OCI-LY1 (cell line): Measurements from ENCODE around the gene CPLANE2.
A peak's percentile ranks its signal among the peaks of the same experiment; 100 is the strongest.
"Not testable (repeated sequence)": the region's sequence is repeated elsewhere in the genome, so short reads cannot be mapped to it uniquely, and the experiment has no call there.

Source experiments
- H2AFZ ChIP-seq: fragments of 200-600 bp; sonication (generic), shearing (Covaris generic); 2 replicates; pipeline ENCODE4 v1.6.0; 2014; ENCODE audit warnings: antibody characterized with exemption, mild to moderate bottlenecking, low read length
- H3F3A ChIP-seq: fragments of 200-600 bp; sonication (generic), shearing (Covaris generic); 2 replicates; pipeline ENCODE4 v1.6.0; 2014; ENCODE audit warnings: mild to moderate bottlenecking, antibody characterized with exemption, low read length, moderate library complexity; ENCODE audit not compliant: insufficient read depth
- H3K27ac ChIP-seq: fragments of 200-600 bp; sonication (generic); 2 replicates; pipeline ENCODE4 v1.5.1; 2014; ENCODE audit warnings: low read length, mixed run types, mild to moderate bottlenecking, low read depth; ENCODE audit not compliant: poor library complexity, severe bottlenecking
- H3K27me3 ChIP-seq: fragments of 200-600 bp; sonication (generic); 2 replicates; pipeline ENCODE4 v1.6.0; 2014; ENCODE audit warnings: antibody characterized with exemption, mild to moderate bottlenecking, low read length, moderate library complexity; ENCODE audit not compliant: insufficient read depth
- H3K36me3 ChIP-seq: fragments of 200-600 bp; sonication (generic); 2 replicates; pipeline ENCODE4 v1.6.1; 2014; ENCODE audit warnings: mild to moderate bottlenecking, antibody characterized with exemption, low read length, moderate library complexity, mixed read lengths; ENCODE audit not compliant: insufficient read depth
- H3K4me1 ChIP-seq: fragments of 200-600 bp; sonication (generic); 2 replicates; pipeline ENCODE4 v1.5.1; 2014; ENCODE audit warnings: mild to moderate bottlenecking, low read length, moderate library complexity; ENCODE audit not compliant: insufficient read depth, severe bottlenecking
- H3K4me2 ChIP-seq: fragments of 200-600 bp; sonication (generic), shearing (Covaris generic); 2 replicates; pipeline ENCODE4 v1.6.1; 2014; ENCODE audit warnings: low read length
- H3K4me3 ChIP-seq: fragments of 200-600 bp; sonication (generic); 2 replicates; pipeline ENCODE4 v1.5.1; 2014; ENCODE audit warnings: low read length, low read depth, mild to moderate bottlenecking, mixed read lengths; ENCODE audit not compliant: poor library complexity, severe bottlenecking
- H3K79me2 ChIP-seq: fragments of 200-600 bp; shearing (Covaris generic); 2 replicates; pipeline ENCODE4 v1.6.1; 2016; ENCODE audit warnings: mixed run types, low read length, mixed read lengths; ENCODE audit not compliant: insufficient read depth
- H3K9ac ChIP-seq: fragments of 200-600 bp; sonication (generic), shearing (Covaris generic); 2 replicates; pipeline ENCODE4 v1.6.1; 2014; ENCODE audit warnings: mild to moderate bottlenecking, low read length, mixed read lengths
- H3K9me2 ChIP-seq: fragments of 200-600 bp; sonication (generic), shearing (Covaris generic); 2 replicates; pipeline ENCODE4 v1.6.1; 2014; ENCODE audit warnings: low read depth, mild to moderate bottlenecking, low read length, mixed read lengths
- H3K9me3 ChIP-seq: fragments of 200-600 bp; shearing (Covaris generic); 2 replicates; pipeline ENCODE4 v1.6.1; 2014; ENCODE audit warnings: low read length, mixed read lengths
- H4K20me1 ChIP-seq: fragments of 200-600 bp; sonication (generic), shearing (Covaris generic); 2 replicates; pipeline ENCODE4 v1.6.0; 2016; ENCODE audit warnings: mild to moderate bottlenecking, low read length; ENCODE audit not compliant: insufficient read depth
- CTCF ChIP-seq: fragments of 200-600 bp; sonication (generic), shearing (Covaris generic); IDR thresholded peaks from 2 replicates; pipeline ENCODE4 v1.5.1; 2017; ENCODE audit warnings: mild to moderate bottlenecking, antibody characterized with exemption, low read length, moderate library complexity, mixed read lengths
- EZH2 ChIP-seq: fragments of 200-600 bp; sonication (generic), shearing (Covaris generic); IDR thresholded peaks from 2 replicates; pipeline ENCODE4 v1.8.0; 2017; ENCODE audit warnings: borderline replicate concordance, mixed run types, mild to moderate bottlenecking, antibody characterized with exemption, low read length, moderate library complexity, mixed read lengths

CPLANE2 gene

GRCh38 chr1:16217061-16217785 is 19.8 kb downstream of the CPLANE2 start:
- Histone ChIP-seq H3K79me2 (no peaks in the 10 kb centered on the region), H3K9ac (peak overlapping the region; percentile 26; the same call in 1 of the 2 replicates), H3K4me3 (peak overlapping the region; percentile 57), H4K20me1 (no peaks in the 10 kb centered on the region), H3K9me2 (no peaks in the 10 kb centered on the region), H2AFZ (0 out of 2 replicates have a peak overlapping the region, but pooled peaks have one; percentile 4), H3K27me3 (no peaks in the 10 kb centered on the region), H3K27ac (no peak overlapping the region), H3K4me1 (peaks cover 10% of the 10 kb centered on the region), H3K4me2 (peak overlapping the region; percentile 84), H3F3A (no peaks in the 10 kb centered on the region), H3K9me3 (no peaks in the 10 kb centered on the region), H3K36me3 (no peaks in the 10 kb centered on the region)
- TF ChIP-seq CTCF: no peak
- TF ChIP-seq EZH2: no peak

GRCh38 chr1:16215882-16216753 is 20.9 kb downstream of the CPLANE2 start:
- Histone ChIP-seq H3K4me2 (peak overlapping the region; percentile 84), H2AFZ (0 out of 2 replicates have a peak overlapping the region, but pooled peaks have one; percentile 4), H3K27ac (no peak overlapping the region), H3K4me1 (peaks cover 10% of the 10 kb centered on the region), H3K9me2 (no peaks in the 10 kb centered on the region), H3F3A (no peaks in the 10 kb centered on the region), H3K27me3 (peaks cover 2% of the 10 kb centered on the region; the same call in 1 of the 2 replicates), H3K9me3 (no peaks in the 10 kb centered on the region), H3K36me3 (no peaks in the 10 kb centered on the region), H3K4me3 (peak overlapping the region; percentile 57), H4K20me1 (no peaks in the 10 kb centered on the region), H3K79me2 (no peaks in the 10 kb centered on the region), H3K9ac (peak overlapping the region; percentile 26; the same call in 1 of the 2 replicates)
- TF ChIP-seq EZH2: no peak
- no peak for TF ChIP-seq CTCF

GRCh38 chr1:16215240-16215639 is 21.7 kb downstream of the CPLANE2 start:
- not testable (repeated sequence) for H3K4me2 ChIP-seq, H2AFZ ChIP-seq, H3K27ac ChIP-seq, H3F3A ChIP-seq, H3K9me3 ChIP-seq, H3K9me2 ChIP-seq, H3K27me3 ChIP-seq, H3K36me3 ChIP-seq, H3K79me2 ChIP-seq, H3K4me3 ChIP-seq, H3K4me1 ChIP-seq, H4K20me1 ChIP-seq, H3K9ac ChIP-seq

- H3K9me3 ChIP-seq, H3K4me3 ChIP-seq, H4K20me1 ChIP-seq, H3K27ac ChIP-seq, H3K9me2 ChIP-seq, H3F3A ChIP-seq, H3K27me3 ChIP-seq, H3K79me2 ChIP-seq, H3K4me2 ChIP-seq, H3K9ac ChIP-seq, H3K4me1 ChIP-seq, H2AFZ ChIP-seq, H3K36me3 ChIP-seq: not testable (repeated sequence)
Observed at GRCh38 chr1:16213544-16213943, 23.4 kb downstream of the CPLANE2 start.
